Neural cell (in vitro differentiated cells): ENCODE measurements around the gene SMAD7. TPM values are rescaled to one million over a fixed set of nuclear protein-coding genes. Genes with fewer than 3 reads are reported as not detected.

Experiments used
- H2AFZ ChIP-seq: fragments of 200-600, 300-800 bp; sonication (generic), shearing (Covaris generic); 2 replicates; pipeline ENCODE4 v1.6.0; 2014; ENCODE audit warnings: low read depth, mild to moderate bottlenecking, antibody characterized with exemption, low read length, moderate library complexity
- H3F3A ChIP-seq: fragments of 200-600 bp; shearing (Covaris generic); 2 replicates; pipeline ENCODE4 v1.6.1; 2016; ENCODE audit warnings: mild to moderate bottlenecking, moderate library complexity, mixed read lengths, antibody characterized with exemption, low read length; ENCODE audit not compliant: insufficient read depth, poor library complexity, severe bottlenecking
- H3K27ac ChIP-seq: fragments of 200-600, 300-800 bp; sonication (generic), shearing (Covaris generic); 2 replicates; pipeline ENCODE4 v1.5.1; 2014; ENCODE audit warnings: mild to moderate bottlenecking, low read length, moderate library complexity
- H3K27me3 ChIP-seq: fragments of 300-800, 200-600 bp; sonication (generic), shearing (Covaris generic); 2 replicates; pipeline ENCODE4 v1.6.0; 2014; ENCODE audit warnings: mild to moderate bottlenecking, low read depth, low read length, moderate library complexity; ENCODE audit not compliant: insufficient read depth
- H3K36me3 ChIP-seq: fragments of 300-800, 200-600 bp; sonication (generic), shearing (Covaris generic); 2 replicates; pipeline ENCODE4 v1.5.1; 2014; ENCODE audit warnings: mild to moderate bottlenecking, antibody characterized with exemption, low read length, moderate library complexity; ENCODE audit not compliant: insufficient read depth
- H3K4me2 ChIP-seq: fragments of 300-800, 200-600 bp; sonication (generic), shearing (Covaris generic); 2 replicates; pipeline ENCODE4 v1.6.0; 2014; ENCODE audit warnings: mild to moderate bottlenecking, low read length
- H3K4me3 ChIP-seq: fragments of 300-800, 200-600 bp; sonication (generic), shearing (Covaris generic); 2 replicates; pipeline ENCODE4 v1.5.1; 2014; ENCODE audit warnings: mild to moderate bottlenecking, low read length, moderate library complexity
- H3K79me2 ChIP-seq: fragments of 200-600 bp; shearing (Covaris generic); replicated peaks from 2 replicates; pipeline ENCODE4 v1.6.0; 2014; ENCODE audit warnings: mild to moderate bottlenecking, low read length, moderate library complexity; ENCODE audit not compliant: insufficient read depth
- H3K9ac ChIP-seq: fragments of 300-800, 200-600 bp; sonication (generic), shearing (Covaris generic); 2 replicates; pipeline ENCODE4 v1.6.1; 2016; ENCODE audit warnings: mild to moderate bottlenecking, low read length, mixed read lengths
- H3K9me2 ChIP-seq: fragments of 200-600 bp; shearing (Covaris generic); 2 replicates; pipeline ENCODE4 v1.6.1; 2016; ENCODE audit warnings: mild to moderate bottlenecking, low read length, mixed read lengths; ENCODE audit not compliant: insufficient read depth
- H3K9me3 ChIP-seq: fragments of 200-600, 300-800 bp; sonication (generic), shearing (Covaris generic); 2 replicates; pipeline ENCODE4 v1.6.1; 2016; ENCODE audit warnings: mild to moderate bottlenecking, mixed run types, low read length, moderate library complexity, mixed read lengths
- H4K20me1 ChIP-seq: fragments of 200-600 bp; shearing (Covaris generic); 2 replicates; pipeline ENCODE4 v1.6.1; 2016; ENCODE audit warnings: mild to moderate bottlenecking, mixed run types; ENCODE audit not compliant: insufficient read depth
- CTCF ChIP-seq: fragments of 450-650 bp; IDR thresholded peaks from 2 replicates; pipeline ENCODE4 v1.5.1; 2014; ENCODE audit warnings: antibody characterized with exemption, mild to moderate bottlenecking, moderate library complexity; ENCODE audit not compliant: poor library complexity, severe bottlenecking
- EP300 ChIP-seq: fragments of 450-650 bp; conservative IDR thresholded peaks from 2 replicates; pipeline ENCODE4 v1.6.1; 2014; ENCODE audit warnings: antibody characterized with exemption, mild to moderate bottlenecking, moderate library complexity; ENCODE audit not compliant: poor library complexity, severe bottlenecking
- EZH2 ChIP-seq: fragments of 200-600, 300-800 bp; shearing (Covaris generic), sonication (generic); IDR thresholded peaks from 2 replicates; pipeline ENCODE4 v1.6.1; 2014; ENCODE audit warnings: antibody characterized with exemption, low read length, borderline replicate concordance, mild to moderate bottlenecking; ENCODE audit not compliant: insufficient read depth, poor library complexity, severe bottlenecking
- MXI1 ChIP-seq: fragments of 450-650 bp; conservative IDR thresholded peaks from 2 replicates; pipeline ENCODE4 v1.6.1; 2014; ENCODE audit warnings: antibody characterized with exemption, mild to moderate bottlenecking; ENCODE audit not compliant: poor library complexity, severe bottlenecking
- POLR2AphosphoS5 ChIP-seq: IDR thresholded peaks from 2 replicates; pipeline ENCODE4 v1.6.1; 2012
- RAD21 ChIP-seq: fragments of 450-650 bp; conservative IDR thresholded peaks from 2 replicates; pipeline ENCODE4 v1.6.1; 2014; ENCODE audit warnings: antibody characterized with exemption, mild to moderate bottlenecking, moderate library complexity
- REST ChIP-seq: IDR thresholded peaks from 2 replicates; pipeline ENCODE4 v1.6.1; 2012; ENCODE audit warnings: borderline replicate concordance
- SMC3 ChIP-seq: fragments of 450-650 bp; conservative IDR thresholded peaks from 2 replicates; pipeline ENCODE4 v1.6.1; 2014; ENCODE audit warnings: antibody characterized with exemption, mild to moderate bottlenecking, moderate library complexity; ENCODE audit not compliant: poor library complexity
- TAF1 ChIP-seq: IDR thresholded peaks from 2 replicates; pipeline ENCODE4 v1.6.1; 2012; ENCODE audit warnings: low read depth
- polyA plus RNA-seq: library from polyadenylated mRNA; depleted of rRNA; stranded (reverse); fragments of >200 nt; gene quantifications from 2 replicates; pipeline ENCODE4 v1.2.3, GENCODE V29; 2014

The SMAD7 gene
- polyA plus RNA-seq, 1 donor from 2014 or later, result 3.8 TPM

GRCh38 chr18:48884306-48884705 is 66.5 kb downstream of the SMAD7 start:
- Histone ChIP-seq H3K4me2 (no peak overlapping the region), H3K9me2 (no peaks in the 10 kb centered on the region), H2AFZ (no peak overlapping the region), H3K27ac (no peak overlapping the region), H3K4me3 (no peak overlapping the region), H3K9me3 (peaks cover 4% of the 10 kb centered on the region), H3F3A (no peaks in the 10 kb centered on the region), H3K9ac (no peak overlapping the region), H3K79me2 (no peaks in the 10 kb centered on the region), H3K27me3 (no peaks in the 10 kb centered on the region), H4K20me1 (no peaks in the 10 kb centered on the region), H3K36me3 (no peaks in the 10 kb centered on the region)
- no peak for TF ChIP-seq RAD21

GRCh38 chr18:48882379-48882778 is 68.4 kb downstream of the SMAD7 start:
- no peak overlapping the region for H3K27ac ChIP-seq
- no peaks in the 10 kb centered on the region for H3F3A ChIP-seq
- H2AFZ ChIP-seq, result no peak overlapping the region
- no peaks in the 10 kb centered on the region for H3K36me3 ChIP-seq
- peaks cover 4% of the 10 kb centered on the region for H3K9me3 ChIP-seq
- H3K9ac ChIP-seq, result no peak overlapping the region
- no peaks in the 10 kb centered on the region for H3K27me3 ChIP-seq
- H3K4me2 ChIP-seq, result no peak overlapping the region
- no peaks in the 10 kb centered on the region for H3K9me2 ChIP-seq
- H3K79me2 ChIP-seq, result no peaks in the 10 kb centered on the region
- no peaks in the 10 kb centered on the region for H4K20me1 ChIP-seq
- H3K4me3 ChIP-seq, result no peak overlapping the region
- no peak for TF ChIP-seq CTCF
- no peak for TF ChIP-seq REST
- TF ChIP-seq RAD21, result no peak
- no peak for TF ChIP-seq SMC3
- no peak for TF ChIP-seq EZH2
- TF ChIP-seq POLR2AphosphoS5, result no peak
- no peak for TF ChIP-seq MXI1
- no peak for TF ChIP-seq TAF1

- Histone ChIP-seq H4K20me1 (no peaks in the 10 kb centered on the region), H3K4me2 (no peak overlapping the region), H3K9me3 (peaks cover 4% of the 10 kb centered on the region), H3F3A (no peaks in the 10 kb centered on the region), H3K36me3 (no peaks in the 10 kb centered on the region), H3K27me3 (no peaks in the 10 kb centered on the region), H2AFZ (no peak overlapping the region), H3K4me3 (no peak overlapping the region), H3K27ac (no peak overlapping the region), H3K79me2 (no peaks in the 10 kb centered on the region), H3K9ac (no peak overlapping the region), H3K9me2 (no peaks in the 10 kb centered on the region)
- TF ChIP-seq EZH2, result no peak
- TF ChIP-seq RAD21, result no peak
- no peak for TF ChIP-seq POLR2AphosphoS5
- TF ChIP-seq MXI1, result no peak
- TF ChIP-seq TAF1, result no peak
- TF ChIP-seq REST, result no peak
- TF ChIP-seq CTCF, result no peak
- TF ChIP-seq EP300, result no peak
- TF ChIP-seq SMC3, result no peak
Measured at GRCh38 chr18:48880931-48881330, 69.8 kb downstream of the SMAD7 start.
